ENCODE results near the gene GPR68.

DNA sequence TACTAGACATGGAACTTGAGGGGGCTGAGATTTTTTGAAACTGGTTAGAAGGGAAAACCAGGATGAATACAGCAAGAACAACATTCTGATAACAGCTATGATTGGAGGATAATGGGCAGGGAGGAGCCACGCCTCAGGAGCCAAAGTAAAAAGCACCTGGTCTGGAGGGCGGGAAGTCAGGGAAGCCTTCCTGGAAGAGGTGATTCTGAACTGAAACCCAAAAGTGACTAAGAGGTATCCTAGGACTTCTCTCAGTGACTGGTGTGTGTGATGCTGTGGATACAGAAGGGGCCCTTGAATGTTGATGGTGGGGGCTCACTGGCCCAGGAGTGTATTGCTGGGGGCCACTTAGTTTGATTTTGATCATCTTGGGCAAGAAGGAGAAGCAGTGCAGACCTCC, 18.8 kb upstream of the GPR68 start:
- TF ChIP-seq, protein P1, sequence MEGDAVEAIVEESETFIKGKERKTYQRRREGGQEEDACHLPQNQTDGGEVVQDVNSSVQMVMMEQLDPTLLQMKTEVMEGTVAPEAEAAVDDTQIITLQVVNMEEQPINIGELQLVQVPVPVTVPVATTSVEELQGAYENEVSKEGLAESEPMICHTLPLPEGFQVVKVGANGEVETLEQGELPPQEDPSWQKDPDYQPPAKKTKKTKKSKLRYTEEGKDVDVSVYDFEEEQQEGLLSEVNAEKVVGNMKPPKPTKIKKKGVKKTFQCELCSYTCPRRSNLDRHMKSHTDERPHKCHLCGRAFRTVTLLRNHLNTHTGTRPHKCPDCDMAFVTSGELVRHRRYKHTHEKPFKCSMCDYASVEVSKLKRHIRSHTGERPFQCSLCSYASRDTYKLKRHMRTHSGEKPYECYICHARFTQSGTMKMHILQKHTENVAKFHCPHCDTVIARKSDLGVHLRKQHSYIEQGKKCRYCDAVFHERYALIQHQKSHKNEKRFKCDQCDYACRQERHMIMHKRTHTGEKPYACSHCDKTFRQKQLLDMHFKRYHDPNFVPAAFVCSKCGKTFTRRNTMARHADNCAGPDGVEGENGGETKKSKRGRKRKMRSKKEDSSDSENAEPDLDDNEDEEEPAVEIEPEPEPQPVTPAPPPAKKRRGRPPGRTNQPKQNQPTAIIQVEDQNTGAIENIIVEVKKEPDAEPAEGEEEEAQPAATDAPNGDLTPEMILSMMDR (IDR thresholded peaks at IDR 0.05), result no peak
- no peak for TF ChIP-seq POLR2A (IDR thresholded peaks at IDR 0.05)
